Sigmoid colon (tissue), 7 donors: ENCODE measurements around the gene WWC1. TPM values are rescaled to one million over a fixed set of nuclear protein-coding genes. Genes with fewer than 3 reads are reported as not detected.

Experiments used
- DNase-seq: peaks from one replicate; pipeline ENCODE4 v3.0.0-alpha.2; 2019
- H3K27ac ChIP-seq, 4 donors: fragments of 200-600 bp; sonication (generic); one replicate each; pipeline ENCODE4 v1.5.1; 2016 to 2019; ENCODE audit warnings: mild to moderate bottlenecking in 1 of 4
- H3K27me3 ChIP-seq, 3 donors: fragments of 200-600 bp; sonication (generic); one replicate each; pipeline ENCODE4 v1.5.1; 2019; ENCODE audit warnings: mild to moderate bottlenecking in 1 of 3
- H3K36me3 ChIP-seq, 4 donors: fragments of 200-600 bp; sonication (generic); one replicate each; pipeline ENCODE4 v1.5.1; 2016 to 2019
- H3K4me1 ChIP-seq, 4 donors: fragments of 200-600 bp; sonication (generic); one replicate each; pipeline ENCODE4 v1.5.1; 2017 to 2019
- H3K4me3 ChIP-seq, 4 donors: fragments of 200-600 bp; sonication (generic); one replicate each; pipeline ENCODE4 v1.5.1; 2017 to 2019; ENCODE audit warnings: mild to moderate bottlenecking in 2 of 4, moderate library complexity in 1 of 4
- H3K9me3 ChIP-seq, 4 donors: fragments of 200-600 bp in 3 of 4; sonication (generic) in 3 of 4; one replicate each; pipeline versions ENCODE4 v1.5.1 to v1.6.1; 2013 to 2019
- CTCF ChIP-seq, 4 experiments: fragments of 450-650 bp in 3 of 4; fragments of 200-600 bp in 1 of 4; IDR thresholded peaks; one replicate each; pipeline ENCODE4 v1.5.1; 2016 to 2019; ENCODE audit warnings: antibody characterized with exemption in 4 of 4, mild to moderate bottlenecking in 3 of 4, moderate library complexity in 2 of 4
- EP300 ChIP-seq, 4 donors: sonication (generic); formaldehyde crosslinking; IDR thresholded peaks; one replicate each; pipeline ENCODE4 v1.6.1; 2017; ENCODE audit warnings: antibody characterized with exemption in 4 of 4
- POLR2A ChIP-seq, 2 donors: fragments of 450-650 bp; IDR thresholded peaks; one replicate each; pipeline ENCODE4 v1.6.1; 2016; ENCODE audit warnings: antibody characterized with exemption in 2 of 2, mild to moderate bottlenecking in 2 of 2, moderate library complexity in 2 of 2
- POLR2AphosphoS5 ChIP-seq, 4 donors: sonication (generic); formaldehyde crosslinking; IDR thresholded peaks; one replicate each; pipeline ENCODE4 v1.6.1; 2017; ENCODE audit warnings: antibody characterized with exemption in 4 of 4
- WGBS, 2 donors: extraction: QIAGEN DNeasy Blood & Tissue Kit; methylation state at CpG; one replicate each; pipeline ENCODE4 v1.1.7; 2013; 5-methylcytosine and 5-hydroxymethylcytosine counted together
- intact Hi-C: fragments of 100-400 bp; cut with DNase I; formaldehyde crosslinking; loops from one replicate; pipeline ENCODE4 v1.15.1; 2023
- polyA plus RNA-seq, 3 donors: library from polyadenylated mRNA; stranded (reverse); fragments of 200-250 nt; gene quantifications; one replicate each; pipeline ENCODE4 v1.2.3, GENCODE V29; 2013
- total RNA-seq, 4 donors: library from RNA; depleted of rRNA; stranded (reverse); fragments of >200 nt; gene quantifications; one replicate each; pipeline ENCODE4 v1.1.0, GENCODE V29; 2016
- donor health status: healthy with polysubstance abuse.
- donor health status: Bipolar disorder and iron deficiency.
- donor health status: healthy.

Gene WWC1
- total and polyA plus RNA-seq, 7 donors: 0.27 to 15.4 (median 6.2) TPM; not detected in 1

- TF ChIP-seq EP300 (IDR thresholded peaks at IDR 0.05): no peak
- no peak for TF ChIP-seq CTCF (IDR thresholded peaks at IDR 0.05)
- no peak for TF ChIP-seq POLR2A (IDR thresholded peaks at IDR 0.05)
- no peak for TF ChIP-seq POLR2AphosphoS5 (IDR thresholded peaks at IDR 0.05)
- Histone ChIP-seq H3K4me1 (no peaks in the 10 kb centered on the region), H3K4me3 (no peak overlapping the region), H3K9me3 (no peaks in the 10 kb centered on the region), H3K27ac (no peak overlapping the region), H3K36me3 (no peaks in the 10 kb centered on the region), H3K27me3 (no peaks in the 10 kb centered on the region)
- intact Hi-C loops: no loop called here
- no peak for DNase-seq
- 83 to 95% methylated on average over 3 of the region's 3 CpGs for WGBS, 2 donors
Measured at GRCh38 chr5:168393773-168394172, 102.3 kb downstream of the WWC1 start.

- WGBS, 2 donors: 90 to 92% methylated on average over 4 of the region's 4 CpGs
- H3K4me1 ChIP-seq: peaks cover 0 to 10% (median 8%) of the 10 kb centered on the region in 4 donors
- H3K27ac ChIP-seq: no peak overlapping the region
- intact Hi-C loops: no loop called here
- H3K36me3 ChIP-seq: no peaks in the 10 kb centered on the region
- TF ChIP-seq POLR2AphosphoS5 (IDR thresholded peaks at IDR 0.05): no peak
- TF ChIP-seq POLR2A (IDR thresholded peaks at IDR 0.05): no peak
- TF ChIP-seq EP300 (IDR thresholded peaks at IDR 0.05): no peak
- no peak for TF ChIP-seq CTCF (IDR thresholded peaks at IDR 0.05)
- no peak overlapping the region for H3K4me3 ChIP-seq
- DNase-seq: no peak
- no peaks in the 10 kb centered on the region for H3K27me3 ChIP-seq
- H3K9me3 ChIP-seq: no peaks in the 10 kb centered on the region
Measured at GRCh38 chr5:168400429-168401220, 109.2 kb downstream of the WWC1 start.

DNA sequence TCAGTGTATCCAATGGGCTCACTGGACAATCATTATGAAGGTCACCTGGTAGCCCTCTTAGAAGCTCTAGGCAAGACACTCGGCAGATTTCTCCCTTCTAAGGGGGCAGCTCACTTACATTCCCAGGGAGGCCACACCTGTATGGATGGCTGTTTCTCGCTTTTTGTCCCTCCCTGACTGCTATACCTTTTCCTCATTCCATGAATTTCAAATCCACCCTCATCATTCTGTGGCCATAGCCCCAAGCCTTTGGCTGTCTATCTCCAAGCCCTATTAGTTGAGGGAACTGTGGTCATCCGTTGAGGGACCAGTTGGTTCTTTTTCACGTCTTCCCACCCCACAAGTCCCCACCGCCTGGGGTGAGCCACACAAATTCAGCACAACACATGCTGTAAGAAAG is 109.8 kb downstream of the WWC1 start:
- no peak overlapping the region for H3K4me3 ChIP-seq
- no peak overlapping the region for H3K27ac ChIP-seq
- H3K36me3 ChIP-seq: no peaks in the 10 kb centered on the region
- H3K27me3 ChIP-seq: no peaks in the 10 kb centered on the region
- no peaks in the 10 kb centered on the region for H3K9me3 ChIP-seq
- peaks cover 0 to 10% (median 8%) of the 10 kb centered on the region in 4 donors for H3K4me1 ChIP-seq
- 74 to 81% methylated on average over 5 of the region's 5 CpGs for WGBS, 2 donors
- no peak for DNase-seq
- TF ChIP-seq CTCF (IDR thresholded peaks at IDR 0.05) (no peak), EP300 (IDR thresholded peaks at IDR 0.05) (no peak), POLR2AphosphoS5 (IDR thresholded peaks at IDR 0.05) (no peak)
- intact Hi-C loops: no loop called here

DNA sequence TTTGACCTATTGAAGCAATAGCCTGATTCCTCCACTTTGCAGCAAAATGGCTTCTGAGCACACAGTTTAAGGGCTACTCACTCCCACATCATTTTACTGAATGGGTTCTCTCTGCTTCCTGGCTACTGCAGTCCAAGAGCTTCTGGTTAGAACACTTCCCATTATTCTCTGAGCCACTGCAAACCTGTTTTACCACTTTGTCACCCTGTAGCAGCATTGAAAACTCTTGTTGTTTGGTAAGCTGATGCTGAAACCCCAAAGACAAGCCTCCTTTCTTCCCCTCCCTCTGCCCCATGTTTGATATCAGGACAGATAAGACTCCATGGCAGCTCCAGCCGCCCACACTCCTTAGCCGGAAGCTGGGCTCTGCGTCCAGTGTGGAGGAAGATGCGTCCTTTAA is 110.4 kb downstream of the WWC1 start:
- Histone ChIP-seq H3K4me1 (peaks cover 0 to 10% (median 8%) of the 10 kb centered on the region in 4 donors), H3K4me3 (no peak overlapping the region), H3K27ac (no peak overlapping the region), H3K9me3 (no peaks in the 10 kb centered on the region), H3K27me3 (no peaks in the 10 kb centered on the region), H3K36me3 (no peaks in the 10 kb centered on the region)
- 93 to 95% methylated on average over 4 of the region's 4 CpGs for WGBS, 2 donors
- no peak for DNase-seq
- TF ChIP-seq POLR2A (IDR thresholded peaks at IDR 0.05) (no peak), EP300 (IDR thresholded peaks at IDR 0.05) (no peak), POLR2AphosphoS5 (IDR thresholded peaks at IDR 0.05) (no peak)
- intact Hi-C loops: no loop called here

GRCh38 chr5:168404365-168404764 is 112.9 kb downstream of the WWC1 start:
- no peak for TF ChIP-seq EP300 (IDR thresholded peaks at IDR 0.05)
- TF ChIP-seq POLR2AphosphoS5 (IDR thresholded peaks at IDR 0.05): no peak
- TF ChIP-seq CTCF (IDR thresholded peaks at IDR 0.05): no peak
- TF ChIP-seq POLR2A (IDR thresholded peaks at IDR 0.05): no peak
- H3K27ac ChIP-seq: peak overlapping the region in 3 of 4 donors; percentile 20 to 77 (median 52)

More at GRCh38 chr5:168404365-168404764, 112.9 kb downstream of the WWC1 start:
- Histone ChIP-seq H3K9me3 (no peaks in the 10 kb centered on the region), H3K36me3 (no peaks in the 10 kb centered on the region), H3K4me3 (no peak overlapping the region), H3K27me3 (no peaks in the 10 kb centered on the region), H3K4me1 (peaks cover 0 to 10% (median 8%) of the 10 kb centered on the region in 4 donors)
- WGBS, 2 donors: 75 to 82% methylated on average over 12 of the region's 12 CpGs
- no peak for DNase-seq
- intact Hi-C loops: no loop called here
